ENCODE results near the gene PHACTR4.

- TF ChIP-seq CTCF (IDR thresholded peaks at IDR 0.05; ENCODE audit: poor library complexity) (no peak), EZH2phosphoT487 (IDR thresholded peaks at IDR 0.05; ENCODE audit: low read depth, severe bottlenecking, unreplicated experiment) (no peak)
Measured at GRCh38 chr1:28518745-28519341, 149.3 kb downstream of the PHACTR4 start.
